DMS 273 (cell line): ENCODE measurements around the gene NNT.
"Not testable (repeated sequence)": the region's sequence is repeated elsewhere in the genome, so short reads cannot be mapped to it uniquely, and the experiment has no call there.

ENCODE experiments used
- DNase-seq: peaks from one replicate; lab custom pipeline; 2025; ENCODE audit not compliant: unreplicated experiment; lab: John Stamatoyannopoulos, UW

The NNT gene

DNA sequence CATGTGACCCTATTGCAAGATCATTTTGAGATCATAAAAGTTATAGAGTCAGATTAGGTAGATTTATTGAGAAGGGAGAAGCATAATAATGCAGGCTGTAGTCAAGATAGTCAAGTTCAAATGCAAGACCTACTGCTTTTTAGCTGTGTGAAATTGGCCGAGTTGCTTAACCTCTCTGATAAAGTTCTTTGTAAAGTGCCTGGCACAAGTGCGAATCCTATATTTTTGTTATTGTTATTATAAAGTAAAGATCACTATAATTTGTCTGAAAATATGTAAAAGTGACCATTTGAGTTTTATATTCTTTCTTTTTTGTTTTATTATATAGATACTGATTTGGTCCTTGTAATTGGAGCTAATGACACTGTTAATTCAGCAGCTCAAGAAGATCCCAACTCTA is 99.3 kb downstream of the NNT start:
- DNase-seq, result no peak

DNA sequence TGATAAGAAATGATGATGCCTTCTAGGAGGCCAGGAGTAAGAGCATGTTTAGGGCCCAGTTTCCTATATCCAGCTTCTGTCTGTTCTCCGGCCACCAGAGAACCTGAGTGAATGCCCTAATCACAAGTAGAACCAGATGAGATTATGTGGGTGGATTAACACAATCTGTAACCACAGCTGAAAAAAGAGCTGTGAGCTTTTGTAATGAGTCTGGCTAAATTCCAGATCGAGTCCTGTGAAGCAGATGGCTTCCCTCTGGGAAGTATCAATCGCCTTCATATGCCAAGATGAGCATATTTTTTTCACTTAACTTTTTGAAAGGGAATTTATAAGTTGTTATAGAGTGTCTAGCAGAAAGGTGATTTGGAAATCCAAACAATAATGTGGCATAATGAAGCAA is 99.8 kb downstream of the NNT start:
- peak; percentile 96 for DNase-seq

DNA sequence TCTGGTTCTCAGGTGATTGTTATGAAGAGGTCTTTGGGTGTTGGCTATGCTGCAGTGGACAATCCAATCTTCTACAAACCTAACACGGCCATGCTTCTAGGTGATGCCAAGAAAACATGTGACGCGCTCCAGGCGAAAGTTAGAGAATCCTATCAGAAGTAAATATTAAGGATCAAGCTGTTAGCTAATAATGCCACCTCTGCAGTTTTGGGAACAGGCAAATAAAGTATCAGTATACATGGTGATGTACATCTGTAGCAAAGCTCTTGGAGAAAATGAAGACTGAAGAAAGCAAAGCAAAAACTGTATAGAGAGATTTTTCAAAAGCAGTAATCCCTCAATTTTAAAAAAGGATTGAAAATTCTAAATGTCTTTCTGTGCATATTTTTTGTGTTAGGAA is 101.3 kb downstream of the NNT start:
- DNase-seq, result no peak

DNA sequence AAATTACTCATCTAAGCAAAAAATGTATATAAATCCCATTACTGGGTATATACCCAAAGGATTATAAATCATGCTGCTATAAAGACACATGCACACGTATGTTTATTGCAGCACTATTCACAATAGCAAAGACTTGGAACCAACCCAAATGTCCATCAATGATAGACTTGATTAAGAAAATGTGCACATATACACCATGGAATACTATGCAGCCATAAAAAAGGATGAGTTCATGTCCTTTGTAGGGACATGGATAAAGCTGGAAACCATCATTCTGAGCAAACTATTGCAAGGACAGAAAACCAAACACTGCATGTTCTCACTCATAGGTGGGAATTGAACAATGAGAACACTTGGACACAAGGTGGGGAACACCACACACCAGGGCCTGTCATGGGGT is 103.6 kb downstream of the NNT start:
- not testable (repeated sequence) for DNase-seq

DNA sequence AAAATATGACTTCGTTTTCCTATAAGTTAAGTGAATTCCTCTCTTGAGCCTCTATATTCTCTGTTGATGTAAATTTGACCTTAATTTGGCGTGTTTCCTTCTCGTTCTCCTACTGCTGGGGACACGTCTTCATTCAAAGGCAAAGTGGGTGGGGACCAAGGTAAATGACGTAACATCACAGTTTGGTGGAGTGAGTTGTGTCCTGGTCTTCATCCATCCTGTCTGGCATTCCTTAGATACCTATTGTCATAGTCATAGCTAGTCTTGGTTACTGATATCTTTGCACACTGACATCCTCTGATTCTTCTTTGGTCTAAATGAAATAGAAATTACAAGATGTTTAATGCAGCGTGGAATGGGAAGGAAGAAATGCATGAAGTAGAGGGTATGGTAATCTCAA is 108.5 kb downstream of the NNT start:
- DNase-seq, result no peak

DNA sequence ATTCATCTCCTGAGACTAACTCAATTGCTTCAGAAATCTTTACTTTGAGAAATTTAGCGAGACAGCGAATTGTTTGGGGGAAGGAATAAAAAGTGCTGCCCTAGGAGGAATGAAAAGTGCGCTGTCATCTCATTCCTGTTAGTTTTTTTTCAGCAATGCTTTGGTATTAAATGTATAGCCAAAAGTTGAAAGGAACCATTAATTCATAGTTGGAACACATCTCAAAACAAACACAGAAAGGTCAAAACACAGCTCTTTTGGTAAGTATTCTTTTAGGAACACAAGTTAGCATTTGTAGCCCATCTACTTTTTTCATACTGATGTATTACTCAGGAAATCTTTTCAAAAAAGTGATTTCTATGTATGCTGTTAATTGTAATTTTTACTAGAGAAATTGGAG is 109.1 kb downstream of the NNT start:
- DNase-seq, result no peak

DNA sequence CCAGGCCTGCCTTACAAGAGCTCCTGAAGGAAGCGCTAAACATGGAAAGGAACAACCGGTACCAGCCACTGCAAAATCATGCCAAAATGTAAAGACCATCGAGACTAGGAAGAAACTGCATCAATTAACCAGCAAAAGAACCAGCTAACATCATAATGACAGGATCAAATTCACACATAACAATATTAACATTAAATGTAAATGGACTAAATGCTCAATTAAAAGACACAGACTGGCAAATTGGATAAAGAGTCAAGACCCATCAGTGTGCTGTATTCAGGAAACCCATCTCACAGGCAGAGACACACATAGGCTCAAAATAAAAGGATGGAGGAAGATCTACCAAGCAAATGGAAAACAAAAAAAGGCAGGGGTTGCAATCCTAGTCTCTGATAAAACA is 116.8 kb downstream of the NNT start:
- DNase-seq, result not testable (repeated sequence)

DNA sequence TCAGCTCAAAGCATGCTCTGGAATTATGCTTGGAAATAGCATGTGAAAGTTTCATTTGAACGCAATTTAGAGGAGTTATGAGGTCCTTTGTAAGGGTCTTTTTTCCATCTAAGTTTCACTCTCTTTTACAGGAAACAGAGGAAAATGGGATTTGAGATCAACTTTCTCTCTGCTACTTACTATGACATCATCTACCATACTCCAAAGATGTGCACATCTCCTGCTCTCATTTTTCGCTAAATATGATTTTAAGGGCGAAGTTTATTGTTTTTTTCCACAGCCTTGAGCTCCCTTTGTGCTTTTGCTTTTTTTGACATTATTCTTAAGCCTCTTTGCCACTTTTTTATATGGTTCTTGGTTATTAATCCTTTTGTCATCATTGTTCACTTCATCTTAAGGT is 125.6 kb downstream of the NNT start:
- no peak for DNase-seq

DNA sequence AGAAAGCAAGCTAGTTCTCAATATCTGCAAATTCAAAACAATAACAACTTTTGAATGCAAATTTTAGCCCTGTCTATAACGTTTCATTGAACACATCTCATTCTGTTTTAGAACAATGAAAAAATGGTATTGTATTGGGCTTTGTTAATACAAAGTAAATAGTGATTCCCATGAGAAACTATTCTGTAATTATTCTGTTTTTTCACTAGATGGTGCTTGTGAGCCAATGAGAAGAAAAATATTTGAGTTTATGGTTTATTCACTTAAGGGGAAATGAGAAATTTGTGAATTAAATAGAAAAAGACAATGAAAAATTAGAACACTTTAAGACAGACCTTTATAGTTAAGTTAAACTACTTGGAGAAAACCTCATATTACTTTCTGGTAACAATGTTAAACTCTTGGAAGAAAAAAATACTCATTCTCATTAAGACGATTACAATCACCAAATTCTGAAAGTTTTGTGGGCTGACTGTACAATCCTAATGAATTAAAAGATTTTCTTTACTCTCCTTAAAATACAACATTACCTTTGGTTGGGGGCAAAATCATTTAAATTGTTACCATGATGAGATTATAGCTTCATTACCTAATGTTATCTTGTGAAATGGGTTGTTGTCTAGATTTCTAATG is 127.0 kb downstream of the NNT start:
- DNase-seq, result peak; percentile 27

DNA sequence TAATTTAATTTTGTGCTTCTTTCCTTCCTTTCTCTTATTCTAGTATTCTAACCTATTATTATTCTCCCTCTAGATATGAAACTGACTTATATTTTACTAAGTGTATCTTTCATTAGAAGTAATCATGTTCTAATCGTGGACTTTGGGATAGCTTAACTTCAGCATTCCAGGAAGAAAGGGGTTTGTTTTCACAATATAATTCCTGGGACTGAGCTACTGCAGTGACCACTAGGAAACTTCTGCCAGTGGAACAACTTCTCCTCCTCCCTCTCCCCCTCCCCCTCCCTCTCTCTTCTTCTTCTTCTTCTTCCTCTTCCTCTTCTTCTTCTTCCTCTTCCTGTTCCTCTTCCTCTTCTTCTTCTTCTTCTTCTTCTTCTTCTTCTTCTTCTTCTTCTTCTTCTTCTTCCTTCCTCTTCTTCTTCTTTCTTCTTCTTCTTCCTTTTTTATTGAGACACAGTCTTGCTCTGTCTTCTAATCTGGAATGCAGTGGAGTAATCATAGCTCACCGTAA is 127.9 kb downstream of the NNT start:
- DNase-seq, result no peak

DNA sequence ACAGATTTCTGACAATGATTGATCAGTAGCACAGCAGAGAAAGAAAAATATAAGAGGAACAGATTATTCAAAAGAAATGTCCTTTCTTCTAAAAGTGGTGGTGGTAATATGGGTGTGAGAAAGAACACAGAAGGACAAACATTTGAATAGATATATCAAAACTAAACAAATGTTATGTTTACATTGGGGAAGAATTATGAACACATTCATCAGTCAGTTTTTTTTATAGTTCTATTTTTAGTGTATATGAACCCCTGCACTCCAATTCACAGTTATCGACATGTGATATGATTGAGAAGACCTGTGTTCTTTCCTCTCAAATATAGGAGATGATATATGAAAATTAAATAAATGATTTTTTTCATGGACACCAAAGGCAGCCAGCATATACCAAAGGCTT is 128.6 kb downstream of the NNT start:
- no peak for DNase-seq

DNA sequence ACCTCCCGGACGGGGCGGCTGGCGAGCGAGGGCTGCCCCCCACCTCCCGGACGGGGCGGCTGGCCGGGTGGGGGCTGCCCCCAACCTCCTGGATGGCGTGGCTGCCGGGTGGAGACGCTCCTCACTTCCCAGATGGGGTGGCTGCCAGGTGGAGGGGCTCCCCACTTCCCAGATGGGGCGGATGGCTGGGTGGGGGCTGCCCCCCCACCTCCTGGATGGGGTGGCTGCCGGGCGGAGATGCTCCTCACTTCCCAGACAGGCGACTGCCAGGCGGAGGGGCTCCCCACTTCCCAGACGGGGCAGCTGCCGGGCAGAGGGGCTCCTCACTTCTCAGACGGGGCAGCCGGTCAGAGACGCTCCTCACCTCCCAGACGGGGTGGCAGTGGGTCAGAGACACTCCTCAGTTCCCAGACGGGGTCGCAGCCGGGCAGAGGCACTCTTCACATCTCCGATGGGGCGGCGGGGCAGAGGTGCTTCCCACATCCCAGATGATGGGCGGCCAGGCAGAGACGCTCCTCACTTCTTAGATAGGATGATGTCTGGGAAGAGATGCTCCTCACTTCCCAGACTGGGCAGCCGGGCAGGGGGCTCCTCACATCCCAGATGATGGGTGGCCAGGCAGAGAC is 143.1 kb downstream of the NNT start:
- not testable (repeated sequence) for DNase-seq

DNA sequence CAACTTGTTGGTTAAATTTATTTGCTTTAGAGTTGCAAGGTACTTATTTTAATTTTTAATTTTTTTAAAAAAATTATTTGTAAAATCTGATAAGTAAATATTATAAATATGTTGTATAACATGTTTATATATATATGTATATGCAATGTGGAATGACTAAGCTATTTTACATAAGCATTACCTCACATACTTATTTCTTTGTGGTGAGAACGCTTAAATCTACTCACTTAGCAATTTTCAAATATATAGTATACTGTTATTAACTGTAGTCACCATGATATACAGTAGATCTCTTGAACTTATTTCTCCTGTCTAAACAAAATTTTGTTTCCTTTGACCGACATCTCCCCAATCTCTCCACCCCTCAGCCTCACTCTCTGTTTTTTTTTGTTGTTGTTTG is 147.8 kb downstream of the NNT start:
- no peak for DNase-seq

DNA sequence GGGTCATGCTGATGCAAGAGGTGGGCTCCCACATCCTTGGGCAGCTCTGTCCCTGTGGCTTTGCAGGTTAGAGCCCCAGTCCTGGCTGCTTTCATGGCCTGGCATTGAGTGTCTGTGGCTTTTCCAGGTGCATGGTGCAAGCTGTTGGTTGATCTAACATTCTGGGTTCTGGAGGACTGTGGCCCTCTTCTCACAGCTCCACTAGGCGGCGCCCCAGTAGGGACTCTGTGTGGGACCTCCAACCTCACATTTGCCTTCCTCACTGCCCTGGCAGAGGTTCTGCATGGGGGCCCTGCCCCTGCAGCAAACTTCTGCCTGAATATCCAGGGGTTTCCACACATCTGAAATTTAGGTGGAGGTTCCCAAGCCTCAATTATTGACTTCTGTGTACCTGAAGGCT is 150.1 kb downstream of the NNT start:
- peak; percentile 8 for DNase-seq
